ENCODE data around the gene LBX2. TPM values are rescaled to one million over a fixed set of nuclear protein-coding genes. Genes with fewer than 3 reads are reported as not detected.

LBX2 gene
- total and polyA plus RNA-seq, 2 of the 4 experiments (the other 2 are of a cell fraction), result 0.18 to 0.62 TPM

GRCh38 chr2:74497777-74498499 is 1.5 kb downstream of the LBX2 start:
- no peak overlapping the region for H2BK15ac ChIP-seq (ENCODE audit: low read depth, low read length)
- no peak overlapping the region for H3K14ac ChIP-seq (replicated peaks; ENCODE audit: low read depth, low read length)
- H3K56ac ChIP-seq (ENCODE audit: extremely low read depth, insufficient read depth, low read length), result no peak overlapping the region
- TF ChIP-seq RFX5 (IDR thresholded peaks at IDR 0.05; ENCODE audit: low read depth, low read length), result no peak
- no peak for TF ChIP-seq USF2 (IDR thresholded peaks at IDR 0.05; ENCODE audit: low read depth, low read length)
- no peak overlapping the region for H3K27ac ChIP-seq (ENCODE audit: insufficient read depth, low read length)
- peaks cover 0 to 12% of the 10 kb centered on the region in 2 experiments; a peak in 1 of 4 replicates for H3K79me1 ChIP-seq (ENCODE audit: low read depth in 1 of 2, low read length in 2 of 2)
- 10% methylated on average over 33 of the region's 61 CpGs; no CpG with 5 or more reads in 1 of the 2 experiments for WGBS, 2 experiments (ENCODE audit: extremely low coverage in 2 of 2, insufficient read length in 1 of 2)
- no peaks in the 10 kb centered on the region for H3K9me1 ChIP-seq (ENCODE audit: insufficient read depth, low read length)
- H3K36me3 ChIP-seq (ENCODE audit: control insufficient read depth, insufficient read depth, low read length), result peaks cover 10% of the 10 kb centered on the region; the same call in 1 of the 2 replicates
- H3K18ac ChIP-seq (ENCODE audit: low read depth, low read length), result no peak overlapping the region
- no peaks in the 10 kb centered on the region for H4K20me1 ChIP-seq (ENCODE audit: insufficient read depth, low read length)
- H3K4me3 ChIP-seq (ENCODE audit: insufficient read depth, low read depth, low read length), result no peak overlapping the region
- ChIA-PET POLR2A (ENCODE audit: unreplicated experiment) (no interaction called here), CTCF (no interaction called here)
- in situ Hi-C loops (cut with MboI; ENCODE audit: low sequenced_read_pairs), result loop anchor here (25.0 kb wide), 1 partner anchor 364 kb away; no protein-coding TSS in a partner anchor
- no peak overlapping the region for H2BK5ac ChIP-seq (ENCODE audit: low read depth, low read length, poor library complexity, severe bottlenecking)
- H2AFZ ChIP-seq (replicated peaks; ENCODE audit: low read length, poor library complexity), result peak overlapping the region; percentile 76
- no peak overlapping the region for H2AK9ac ChIP-seq (replicated peaks; ENCODE audit: low read depth, low read length, poor library complexity)
- H2BK120ac ChIP-seq (ENCODE audit: low read depth, low read length), result no peak overlapping the region
- H3K4ac ChIP-seq (ENCODE audit: low read depth, low read length), result no peak overlapping the region
- H3K4me2 ChIP-seq (ENCODE audit: low read depth, low read length), result peak overlapping the region; percentile 74
- intact Hi-C loops (cut with micrococcal nuclease), result no loop called here
- H2BK20ac ChIP-seq (ENCODE audit: low read depth, low read length), result no peak overlapping the region; the same call in 1 of the 2 replicates
- dilution Hi-C loops (cut with HindIII; ENCODE audit: low sequenced_read_pairs, unreplicated experiment), result no loop called here
- ATAC-seq (ENCODE audit: low read depth) (no peak), DNase-seq (no peak)
- H4K91ac ChIP-seq (ENCODE audit: insufficient read depth, low read depth, low read length), result no peak overlapping the region
- H3K9me3 ChIP-seq (ENCODE audit: control insufficient read depth, insufficient read depth, low read length), result no peaks in the 10 kb centered on the region
- H3K23ac ChIP-seq (ENCODE audit: low read depth, low read length), result no peak overlapping the region
- H3K27me3 ChIP-seq (ENCODE audit: control insufficient read depth, insufficient read depth, low read length), result peaks cover 38% of the 10 kb centered on the region
- no peak overlapping the region for H3K9ac ChIP-seq (ENCODE audit: low read depth, low read length)
- no peak overlapping the region for H4K5ac ChIP-seq (ENCODE audit: low read depth, low read length)
- H2AK5ac ChIP-seq (ENCODE audit: low read depth, low read length), result no peak overlapping the region
- H3K4me1 ChIP-seq (ENCODE audit: control insufficient read depth, insufficient read depth, low read length), result peaks cover 9% of the 10 kb centered on the region; the same call in 1 of the 2 replicates
- H4K8ac ChIP-seq (ENCODE audit: low read depth in 2 of 2, low read length in 2 of 2), result no peak overlapping the region; a peak in 1 of 4 replicates
- BruUV-seq (replicated peaks), result no TSS peak
